NCI-H345 treated with DMSO at 0.1 percent for 48 hours (cell line): ENCODE results near the gene NUDT22.
"Not testable (repeated sequence)": the region's sequence is repeated elsewhere in the genome, so short reads cannot be mapped to it uniquely, and the experiment has no call there.

Source experiments
- DNase-seq: peaks from one replicate; lab custom pipeline; 2025; ENCODE audit not compliant: unreplicated experiment; lab: John Stamatoyannopoulos, UW

Gene NUDT22

GRCh38 chr11:64241491-64242374 is 15.7 kb downstream of the NUDT22 start:
- DNase-seq, result no peak

DNA sequence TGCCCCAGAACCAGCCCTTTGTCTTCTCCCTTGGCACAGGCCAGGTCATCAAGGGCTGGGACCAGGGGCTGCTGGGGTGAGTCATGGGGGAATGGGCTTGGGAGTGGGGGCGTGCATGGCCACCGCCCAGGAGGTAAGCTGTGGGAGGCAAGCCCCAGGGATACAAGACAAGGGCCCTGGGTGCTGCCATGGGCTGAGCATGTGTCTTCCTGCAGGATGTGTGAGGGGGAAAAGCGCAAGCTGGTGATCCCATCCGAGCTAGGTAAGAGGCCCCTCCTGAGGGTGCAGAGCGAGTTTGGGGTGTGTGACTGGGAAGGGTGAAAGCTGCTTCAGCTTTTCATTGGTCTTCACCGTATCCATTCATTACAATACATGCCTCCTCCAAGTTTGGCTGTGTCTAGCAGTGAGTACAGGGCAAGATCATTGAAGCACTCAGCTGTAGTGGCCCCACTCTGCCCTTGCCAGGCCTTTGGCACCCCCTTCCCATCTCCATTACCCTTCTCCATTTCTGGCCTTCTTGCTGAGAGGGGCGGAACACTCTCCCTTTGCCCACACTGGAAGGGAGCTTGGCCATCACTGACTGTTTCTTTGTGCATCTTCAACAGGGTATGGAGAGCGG is 17.3 kb downstream of the NUDT22 start:
- no peak for DNase-seq

DNA sequence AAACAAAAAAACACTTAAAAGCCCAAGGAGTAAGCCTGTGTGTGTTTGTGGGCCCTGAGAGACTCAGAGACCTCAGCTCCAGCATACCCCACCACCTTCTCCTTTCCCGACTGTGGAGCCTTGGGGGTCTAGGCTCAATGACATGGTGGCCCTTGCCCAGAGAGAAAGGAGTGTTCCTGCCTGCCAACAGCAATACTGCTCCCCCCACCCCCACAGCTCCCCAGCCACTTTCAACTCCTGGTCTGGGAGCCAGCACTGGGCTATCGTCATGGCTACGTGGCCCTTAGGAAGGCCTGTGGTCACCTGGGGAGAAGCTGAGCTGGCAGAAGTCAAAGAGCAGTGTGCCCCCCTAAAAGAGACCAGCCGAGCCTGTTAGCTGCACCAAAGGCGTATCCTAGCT is 18.0 kb downstream of the NUDT22 start:
- DNase-seq, result no peak

DNA sequence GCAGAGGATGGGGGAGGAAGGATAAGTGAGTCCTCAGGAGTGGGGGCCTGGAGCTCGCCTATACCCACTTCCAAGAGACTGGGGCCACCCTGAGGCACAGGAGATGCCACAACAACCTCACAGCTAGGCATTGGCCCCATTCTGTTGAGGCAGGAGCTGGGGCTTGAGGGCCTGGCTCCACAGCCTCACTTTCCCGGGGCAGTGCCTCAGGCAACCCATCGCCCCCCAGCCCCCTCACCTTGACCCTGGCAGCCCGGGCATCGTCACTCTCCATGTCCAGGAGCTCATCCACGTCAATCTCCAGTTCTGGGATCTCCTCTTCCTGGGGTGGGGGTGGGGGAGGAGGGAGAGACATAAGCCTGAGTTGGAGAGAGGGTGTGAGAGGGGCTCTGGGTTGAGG is 18.9 kb downstream of the NUDT22 start:
- no peak for DNase-seq

GRCh38 chr11:64245401-64245796 is 19.3 kb downstream of the NUDT22 start:
- DNase-seq, result no peak

DNA sequence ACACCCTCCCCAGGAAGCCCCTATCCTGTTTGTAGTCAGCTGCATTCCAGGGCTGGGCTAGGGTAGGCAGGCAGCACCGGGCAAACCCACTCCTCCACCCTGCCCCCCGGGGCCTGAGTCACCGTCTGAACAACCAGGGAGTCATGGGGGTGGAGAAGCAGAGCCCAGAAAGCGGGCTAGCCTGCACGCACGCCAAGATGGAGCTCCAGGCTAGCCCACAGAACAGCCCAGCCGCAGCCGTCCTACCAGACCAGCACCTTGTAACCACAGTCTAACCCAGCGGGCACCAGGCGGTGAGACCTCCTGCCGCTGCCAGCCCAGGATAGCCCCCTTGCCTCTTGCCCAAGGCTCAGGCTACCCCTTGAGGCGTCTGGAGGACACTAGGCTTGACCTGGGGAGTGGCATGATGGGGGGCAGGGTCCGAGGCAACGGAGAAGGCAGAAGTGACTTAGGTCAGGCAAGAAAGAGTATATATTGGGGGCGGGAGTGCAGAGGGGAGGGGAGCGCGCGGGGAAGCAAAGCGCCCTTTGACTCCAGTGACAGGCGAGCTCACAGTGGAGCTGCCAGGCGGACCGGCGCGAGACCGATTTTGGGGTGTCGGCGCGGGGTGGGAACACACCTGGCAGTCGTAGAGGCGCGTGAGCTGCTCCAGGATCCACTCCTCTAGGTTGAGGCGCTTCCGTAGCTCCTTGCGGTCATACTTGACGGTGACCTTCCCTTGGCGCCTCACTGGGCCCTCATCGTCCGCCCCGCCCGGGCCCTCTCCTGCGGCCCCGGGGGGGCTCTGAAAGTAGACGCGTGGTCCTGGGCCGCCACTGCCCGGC is 19.9 kb downstream of the NUDT22 start:
- no peak for DNase-seq

DNA sequence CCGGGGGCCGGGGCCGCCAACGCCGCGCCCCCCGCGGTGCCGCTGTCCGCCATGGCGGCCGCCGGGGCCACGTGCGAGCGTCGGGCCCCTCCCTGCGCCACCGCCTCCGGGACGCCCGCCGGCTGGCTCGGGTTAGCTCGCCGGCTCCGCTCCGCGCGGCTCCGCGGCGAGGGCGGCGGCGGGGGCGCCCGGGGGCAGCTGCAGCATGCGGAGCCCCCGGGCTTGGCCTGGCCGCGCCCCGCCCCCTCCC is 20.5 kb downstream of the NUDT22 start:
- not testable (repeated sequence) for DNase-seq

- DNase-seq, result peak; percentile 64
Observed at GRCh38 chr11:64246871-64247728, 21.0 kb downstream of the NUDT22 start, which contains the start of gene PPP1R14B. Gene PPP1R14B (minus strand): TSS chr11:64246943. CDS start chr11:64246673, 270 bp downstream.

- no peak for DNase-seq
Observed at GRCh38 chr11:64247729-64248531, 21.9 kb downstream of the NUDT22 start.

DNA sequence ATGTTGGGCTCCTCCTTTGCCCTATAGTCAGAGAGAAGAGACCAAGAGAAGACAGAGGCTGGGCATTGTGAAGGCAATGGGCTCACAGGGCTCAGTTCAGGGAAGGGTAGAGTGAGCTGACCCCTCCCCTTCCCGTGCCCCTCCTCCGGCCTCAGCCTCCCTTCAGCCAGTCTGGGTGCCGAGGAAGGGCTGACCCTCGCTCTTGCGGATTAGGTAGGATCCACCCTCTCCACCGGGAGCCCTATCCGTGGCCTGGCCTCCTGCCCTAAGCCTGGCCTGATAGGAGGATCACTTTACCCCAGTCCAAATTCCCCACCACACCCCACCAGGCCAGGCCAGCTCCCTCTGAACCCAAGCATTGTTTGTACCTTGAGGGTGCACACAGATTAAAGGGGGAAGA is 22.5 kb downstream of the NUDT22 start:
- DNase-seq, result no peak

DNA sequence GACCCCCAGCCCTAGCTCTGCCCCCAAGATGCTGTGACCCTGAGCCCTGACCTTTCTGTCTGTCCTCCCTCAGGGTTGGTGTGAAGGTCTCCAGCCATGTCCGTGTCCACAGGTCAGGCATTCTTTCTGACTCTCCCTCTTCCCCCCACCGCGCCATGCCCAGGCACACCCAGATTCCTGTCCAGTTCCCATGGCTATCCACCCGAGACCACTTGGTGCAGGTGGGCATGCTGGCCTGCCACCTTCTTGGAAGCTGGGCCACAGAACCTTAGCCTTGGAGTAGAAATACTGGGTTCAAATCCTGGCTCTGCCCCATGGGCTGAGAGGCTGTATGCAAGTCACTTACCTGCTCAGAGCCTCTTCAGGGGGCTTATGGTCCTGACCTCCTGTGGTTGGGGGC is 23.0 kb downstream of the NUDT22 start:
- DNase-seq, result no peak

GRCh38 chr11:64249563-64250414 is 23.7 kb downstream of the NUDT22 start:
- DNase-seq, result no peak

DNA sequence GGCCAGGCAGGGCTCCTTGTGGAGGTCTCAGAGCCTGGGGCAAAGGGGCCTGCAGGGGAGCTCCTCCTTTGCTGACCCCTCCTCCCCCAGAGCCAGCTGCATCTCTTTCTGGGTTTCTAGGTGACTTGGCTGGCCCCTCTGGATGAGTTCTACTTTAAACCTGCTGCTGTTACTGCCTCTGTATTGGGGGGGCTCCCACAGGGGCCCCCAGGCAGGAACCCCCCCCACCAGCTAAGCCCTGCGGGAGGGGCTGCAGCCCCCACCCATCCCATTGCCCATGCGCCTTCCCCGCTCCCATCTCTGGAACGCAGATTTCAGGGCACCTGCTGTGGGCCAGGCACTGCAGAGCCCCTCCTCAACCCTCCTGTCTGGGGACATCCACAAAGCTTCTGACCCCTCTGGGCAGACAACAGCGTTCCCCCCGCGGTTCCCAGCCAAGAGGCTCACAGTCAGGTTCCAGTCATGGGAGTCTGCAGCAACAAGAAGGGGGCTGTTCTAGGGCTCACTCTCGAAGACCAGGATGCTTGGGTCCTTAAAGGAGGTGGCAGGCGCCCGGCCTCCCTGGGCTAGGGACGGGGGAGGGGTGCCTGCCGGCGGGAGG is 24.4 kb downstream of the NUDT22 start:
- DNase-seq, result no peak

DNA sequence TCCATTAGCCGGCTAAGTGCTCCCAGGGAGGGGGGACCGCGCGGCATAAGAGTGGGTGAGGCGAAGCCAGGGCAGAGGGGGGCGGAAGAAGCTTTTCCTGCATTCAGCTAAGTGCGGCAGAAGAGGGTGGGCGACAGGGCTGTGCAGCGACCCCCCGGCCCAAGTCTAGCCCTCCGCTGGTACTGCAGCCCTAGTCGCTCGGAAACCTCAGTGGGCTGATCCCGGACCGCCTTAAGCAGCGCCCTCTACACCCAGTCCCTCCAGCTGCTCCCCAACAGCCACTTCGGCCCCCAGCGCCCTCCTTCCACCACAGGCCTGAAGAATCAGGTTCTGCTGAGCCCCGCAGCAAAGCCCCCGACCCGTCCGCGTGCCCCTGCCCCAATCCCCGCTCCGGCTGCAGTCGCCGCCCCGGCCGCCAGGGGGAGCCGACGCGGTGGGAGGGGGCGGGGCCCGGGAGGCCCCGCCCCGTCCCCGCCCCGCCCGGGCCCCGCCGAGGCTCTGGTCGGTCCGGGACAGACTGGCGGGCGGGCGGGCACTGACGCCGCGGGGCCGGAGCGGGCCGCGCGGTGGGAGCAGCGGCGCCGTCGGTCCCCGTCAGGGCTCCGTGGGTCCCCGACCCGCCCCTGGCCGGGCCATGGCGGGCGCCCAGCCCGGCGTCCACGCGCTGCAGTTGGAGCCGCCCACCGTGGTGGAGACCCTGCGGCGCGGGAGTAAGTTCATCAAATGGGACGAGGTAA is 25.1 kb downstream of the NUDT22 start, which contains the start of gene PLCB3:
Gene PLCB3 (plus strand): TSS at position 515 of the 737 bp plus-strand sequence. CDS start 120 bp downstream, at position 635.
- DNase-seq, result no peak

- DNase-seq, result no peak
Observed at GRCh38 chr11:64251753-64252002, 25.6 kb downstream of the NUDT22 start.

DNA sequence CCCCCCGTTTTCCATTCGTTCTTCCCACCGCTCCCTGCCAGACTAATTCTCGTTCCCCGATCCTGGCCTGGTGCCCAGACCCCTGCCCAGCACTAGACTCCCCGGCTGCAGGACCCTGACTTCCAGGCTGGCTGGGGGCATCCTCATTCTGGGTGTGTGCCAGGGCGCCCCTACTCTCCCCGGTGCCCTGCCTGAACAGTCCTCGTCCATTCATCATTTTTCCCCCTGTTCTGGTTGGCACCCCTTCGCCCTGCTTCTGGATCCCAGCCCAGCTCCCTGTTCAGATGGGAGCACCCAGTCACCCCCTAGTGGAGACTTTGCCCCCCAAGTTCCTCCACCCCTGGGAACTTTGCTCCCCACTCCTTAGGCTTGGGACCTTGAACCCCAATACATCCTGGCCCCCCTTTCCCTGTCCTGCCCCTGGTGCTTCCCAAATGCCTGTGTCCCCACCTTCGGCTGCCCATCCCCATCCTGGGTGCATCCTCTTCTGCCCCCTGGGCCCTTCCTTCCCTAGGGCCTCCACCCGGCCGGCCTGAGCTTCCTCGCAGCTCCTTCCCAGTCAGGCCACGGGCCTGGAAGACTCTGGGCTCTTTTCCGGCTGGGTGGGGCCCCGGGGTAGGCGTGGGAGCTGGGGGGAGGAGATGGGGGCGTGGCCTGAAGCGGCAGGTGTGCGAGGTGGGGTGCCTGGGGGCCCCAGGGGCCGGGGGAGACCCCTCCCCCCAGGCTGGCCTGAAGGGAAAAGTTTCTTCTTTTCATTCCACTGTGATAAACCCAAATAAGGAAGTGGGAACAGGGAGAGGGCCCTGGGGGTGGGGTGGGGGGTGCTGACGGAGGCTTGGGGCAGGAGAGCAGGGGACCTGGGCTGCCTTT is 26.2 kb downstream of the NUDT22 start:
- DNase-seq, result no peak

GRCh38 chr11:64253043-64253442 is 27.0 kb downstream of the NUDT22 start:
- no peak for DNase-seq
